DMS114 treated with DMSO at 0.1 percent for 48 hours (cell line): ENCODE measurements around the gene ATP8B4.
"Not testable (repeated sequence)": the region's sequence is repeated elsewhere in the genome, so short reads cannot be mapped to it uniquely, and the experiment has no call there.

ENCODE experiments used
- DNase-seq: peaks from one replicate; lab custom pipeline; 2025; ENCODE audit not compliant: unreplicated experiment; lab: John Stamatoyannopoulos, UW

Gene ATP8B4

DNA sequence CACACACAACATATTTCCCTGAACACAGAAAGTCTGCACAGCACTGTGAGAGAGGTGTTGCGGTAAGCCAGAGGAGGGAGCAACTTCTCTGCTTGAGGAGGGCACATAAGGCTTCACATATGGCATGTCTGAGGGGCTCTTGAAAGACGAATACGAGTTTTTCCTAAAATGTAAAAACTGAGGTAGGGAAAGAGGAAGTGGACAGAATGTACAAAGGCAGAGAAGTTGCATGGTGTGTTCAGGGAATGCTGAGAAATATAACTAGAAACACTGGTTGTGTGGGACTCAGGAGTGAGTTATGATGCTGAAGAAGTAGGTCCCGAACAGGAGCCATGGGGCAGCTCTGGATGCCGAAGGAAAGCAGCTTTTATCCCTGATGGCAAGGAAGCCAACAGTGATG, 22.8 kb upstream of the ATP8B4 start:
- DNase-seq = no peak

DNA sequence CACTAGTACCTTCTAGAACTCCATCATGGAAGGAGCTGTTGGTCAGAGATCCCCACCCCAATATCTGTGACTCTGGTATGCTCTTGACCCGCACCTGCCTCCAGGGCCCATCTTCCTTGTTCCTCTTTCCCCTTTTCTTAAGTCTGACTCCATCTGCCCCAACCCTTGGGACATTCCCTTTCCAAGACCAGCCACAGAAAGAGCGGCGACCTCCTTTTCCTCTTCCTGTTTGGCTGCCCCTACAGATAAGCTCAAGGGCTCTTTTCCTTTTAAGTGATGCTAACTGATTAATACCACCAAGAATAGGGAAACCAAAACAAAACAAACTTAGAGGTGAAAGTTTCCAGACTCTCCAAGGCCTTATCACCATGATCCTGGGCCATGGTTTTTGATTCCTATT, 21.9 kb upstream of the ATP8B4 start:
- no peak for DNase-seq

GRCh38 chr15:50140098-50140497, 21.1 kb upstream of the ATP8B4 start:
- no peak for DNase-seq

DNA sequence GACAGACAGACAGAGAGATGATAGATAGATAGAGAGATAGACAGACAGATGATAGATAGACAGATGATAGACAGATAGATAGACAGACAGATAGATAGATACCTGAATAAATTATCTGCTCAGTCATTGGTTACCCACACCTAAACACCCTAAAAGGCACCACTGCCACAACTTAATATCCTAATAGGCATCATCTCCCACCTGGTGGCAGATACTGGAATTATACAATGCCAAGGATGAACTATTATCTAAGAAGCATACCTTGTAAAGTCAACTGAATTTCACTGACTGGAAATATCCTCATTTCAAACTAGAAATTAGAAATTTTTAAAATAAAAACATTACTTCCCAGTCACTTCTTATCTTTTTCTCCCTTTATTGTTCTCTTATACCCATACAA, 19.4 kb upstream of the ATP8B4 start:
- no peak for DNase-seq

DNA sequence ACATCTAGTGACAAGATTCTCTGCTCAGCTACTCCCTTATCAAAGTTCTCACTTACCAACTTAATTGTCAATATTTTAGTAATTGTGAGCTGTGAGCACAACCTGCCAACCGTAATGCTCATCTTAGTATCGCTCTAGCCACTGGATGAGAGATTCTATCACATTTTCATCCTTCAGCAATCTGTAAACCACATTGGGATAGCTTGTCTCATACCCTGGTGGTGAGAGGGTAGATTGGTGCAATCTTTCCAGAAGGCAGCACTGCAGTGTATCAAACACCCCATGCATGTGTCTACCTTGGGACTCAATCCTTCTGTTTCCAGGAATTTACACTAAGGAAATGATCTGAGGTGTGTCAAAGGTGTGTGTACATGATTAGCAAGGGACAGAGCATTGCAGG, 18.9 kb upstream of the ATP8B4 start:
- no peak for DNase-seq

- no peak for DNase-seq
Observed at GRCh38 chr15:50137330-50137761, 18.3 kb upstream of the ATP8B4 start.

DNA sequence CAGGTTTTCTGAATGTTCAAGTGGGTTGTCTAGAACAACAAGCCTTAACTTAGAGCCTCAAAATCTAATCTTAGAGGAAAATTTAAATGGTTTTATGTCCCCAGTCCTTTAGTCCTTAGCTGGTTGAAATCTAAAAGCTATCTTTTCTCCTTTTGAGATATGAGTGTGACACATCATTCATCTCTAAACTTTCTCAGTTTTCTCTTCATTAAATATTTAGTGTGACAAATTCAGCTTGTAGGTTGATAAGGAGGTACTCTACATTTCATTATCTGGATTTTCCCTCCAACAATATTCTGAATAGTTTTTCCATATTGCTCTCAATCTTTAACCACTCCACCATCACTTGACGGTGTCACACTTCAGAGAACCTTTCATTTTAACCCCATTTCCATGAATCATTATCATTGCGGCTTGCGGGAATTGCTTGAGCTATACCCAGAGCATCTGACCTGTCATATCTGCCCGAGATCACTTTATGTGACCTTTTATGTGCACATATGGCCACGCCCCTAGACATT, 16.1 kb upstream of the ATP8B4 start:
- DNase-seq = no peak

GRCh38 chr15:50134524-50135024, 15.5 kb upstream of the ATP8B4 start:
- no peak for DNase-seq

DNA sequence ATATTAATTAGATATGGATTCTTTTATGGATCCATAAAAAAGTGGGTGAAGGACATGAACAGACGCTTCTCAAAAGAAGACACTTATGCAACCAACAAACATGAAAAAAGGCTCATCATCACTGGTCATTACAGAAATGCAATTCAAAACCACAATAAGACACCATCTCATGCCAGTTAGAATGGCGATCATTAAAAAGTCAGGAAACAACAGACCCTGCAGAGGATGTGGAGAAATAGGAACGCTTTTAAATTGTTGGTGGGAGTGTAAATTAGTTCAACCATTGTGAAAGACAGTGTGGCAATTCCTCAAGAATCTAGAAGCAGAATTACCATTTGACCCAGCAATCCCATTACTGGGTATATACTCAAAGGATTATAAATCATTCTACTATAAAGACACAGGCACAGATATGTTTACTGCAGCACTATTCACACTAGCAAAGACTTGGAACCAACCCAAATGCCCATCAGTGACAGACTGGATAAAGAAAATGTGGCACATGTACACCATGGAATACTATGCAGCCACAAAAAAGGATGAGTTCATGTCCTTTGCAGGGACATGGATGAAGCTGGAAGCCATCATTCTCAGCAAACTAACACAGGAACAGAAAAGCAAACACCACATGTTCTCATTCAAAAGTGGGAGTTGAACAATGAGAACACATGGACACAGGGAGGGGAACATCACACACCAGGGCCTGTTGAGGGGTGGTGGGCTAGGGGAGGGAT, 13.4 kb upstream of the ATP8B4 start:
- DNase-seq = not testable (repeated sequence)

DNA sequence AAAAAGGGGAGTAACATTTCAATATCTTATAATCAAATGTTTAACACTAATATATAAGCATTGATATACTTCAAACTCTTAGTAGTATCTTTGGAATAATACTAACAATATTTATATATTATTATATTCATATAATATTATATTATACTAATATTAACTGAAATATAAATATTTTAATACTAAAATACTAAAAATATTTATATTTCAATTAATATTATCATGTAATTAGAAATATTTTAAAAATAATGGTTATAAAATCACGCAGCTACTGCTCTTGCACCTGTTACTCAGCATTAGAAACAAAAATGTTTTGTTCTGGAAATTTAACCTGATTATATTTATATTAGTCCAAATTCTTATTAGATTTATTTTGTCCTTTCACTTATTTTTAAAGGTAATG, 12.6 kb upstream of the ATP8B4 start:
- no peak for DNase-seq

DNA sequence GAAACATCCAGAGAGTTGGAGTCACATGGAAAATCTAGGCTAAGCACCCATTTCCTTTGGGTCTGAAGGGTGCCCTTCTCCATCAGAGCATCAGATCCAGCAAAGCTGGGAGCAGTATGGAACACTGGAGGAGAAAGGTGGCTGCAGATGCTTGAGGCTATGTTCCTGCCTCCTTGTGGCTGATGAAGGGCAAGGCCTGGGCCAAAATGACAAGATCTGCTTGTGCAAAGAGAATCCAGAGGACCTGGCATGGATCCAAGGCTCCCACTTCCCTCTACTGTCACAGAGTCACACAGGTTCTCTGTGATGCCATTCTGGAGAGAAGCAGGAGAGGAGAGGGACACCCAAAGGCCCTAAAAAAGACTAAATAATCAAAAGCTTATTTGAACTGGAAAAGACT, 9.2 kb upstream of the ATP8B4 start:
- DNase-seq = no peak

- no peak for DNase-seq
Observed at GRCh38 chr15:50127255-50127777, 8.3 kb upstream of the ATP8B4 start.

DNA sequence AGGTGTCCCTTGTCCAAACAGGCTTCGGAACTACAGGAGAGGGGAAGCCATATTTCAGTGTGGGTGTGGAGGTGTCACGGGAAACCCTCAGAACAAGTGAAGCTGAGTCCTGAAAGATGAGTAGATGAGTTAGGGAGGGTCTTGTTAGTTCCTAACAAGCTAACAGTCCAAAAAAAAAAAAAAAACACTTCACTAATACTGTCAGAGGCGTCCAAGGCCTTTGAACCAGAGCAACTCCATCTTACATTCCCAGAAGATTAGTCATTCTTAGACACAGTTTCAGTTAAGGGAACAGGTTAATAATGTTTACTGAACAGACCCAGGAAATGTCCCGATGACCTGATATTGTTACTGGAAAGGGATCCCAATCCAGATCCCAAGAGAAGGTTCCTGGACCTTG, 7.0 kb upstream of the ATP8B4 start:
- no peak for DNase-seq

DNA sequence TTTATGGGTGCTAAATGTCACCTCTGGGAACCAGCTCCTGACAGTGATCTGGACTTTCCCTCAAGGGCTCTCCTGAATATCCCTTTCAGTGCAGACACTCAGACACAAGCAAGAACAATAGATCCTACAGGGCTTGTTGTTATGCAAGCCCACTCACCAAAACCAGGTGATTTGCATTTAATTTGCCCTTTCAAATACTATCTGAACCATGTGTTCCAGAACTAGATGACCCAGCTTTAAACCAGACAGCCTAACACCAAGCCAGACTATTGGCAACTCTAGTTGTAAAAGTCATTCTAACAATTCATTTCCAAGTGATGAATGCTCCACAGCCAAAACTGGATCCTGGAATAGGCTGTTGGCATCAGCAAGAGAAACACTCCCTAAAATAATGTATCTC, 5.6 kb upstream of the ATP8B4 start:
- DNase-seq = no peak

DNA sequence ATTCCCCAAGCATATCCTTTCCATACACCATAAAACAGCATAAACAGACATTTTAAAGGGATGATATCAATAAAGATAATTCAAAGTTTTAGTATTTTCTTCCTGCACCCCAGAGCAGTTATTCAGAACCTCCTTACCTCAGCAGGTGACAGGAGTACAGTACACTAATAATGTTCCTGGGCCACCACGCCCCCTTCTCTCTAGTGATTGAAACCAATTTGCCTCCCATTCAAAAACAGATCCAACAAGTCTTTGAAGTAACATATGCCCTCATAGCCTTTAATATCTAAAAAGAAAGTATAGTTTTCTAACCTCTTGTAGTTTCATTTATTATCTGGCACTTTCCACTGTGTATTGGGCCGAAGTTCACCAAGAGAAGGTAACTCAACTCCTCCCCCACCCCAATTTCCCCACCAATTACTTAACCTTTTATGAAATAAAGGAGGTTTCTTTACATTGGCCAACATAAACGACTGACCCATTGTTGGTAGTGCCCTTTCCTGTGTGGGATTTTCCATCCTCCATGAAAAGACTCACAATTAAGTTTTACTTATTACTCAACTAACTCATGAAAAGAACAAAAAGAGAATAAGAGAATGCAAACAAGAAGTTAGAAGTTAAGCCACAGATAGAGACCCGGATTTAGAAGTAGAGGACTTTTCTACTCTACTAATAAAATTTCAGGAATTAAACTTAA, 5.0 kb upstream of the ATP8B4 start:
- no peak for DNase-seq

DNA sequence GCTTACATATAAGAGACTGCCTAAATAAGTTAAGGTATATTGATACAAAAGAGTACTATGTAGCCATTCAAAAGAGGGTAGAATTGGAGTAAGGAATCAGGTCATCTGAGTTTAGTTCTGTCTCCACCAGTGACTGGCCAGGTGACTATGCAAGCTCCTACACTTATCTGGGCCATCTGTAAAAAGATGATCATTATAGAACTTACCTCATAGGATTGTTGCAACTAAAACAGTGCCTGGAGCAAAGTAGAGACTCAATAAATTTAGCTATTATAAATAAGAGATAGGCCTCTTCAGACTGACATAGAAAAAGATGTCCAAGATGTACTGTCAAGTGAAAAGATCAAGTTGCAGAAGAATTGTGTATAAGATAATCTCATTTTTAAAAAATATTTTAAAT, 1.7 kb upstream of the ATP8B4 start:
- DNase-seq = no peak

- no peak for DNase-seq
Observed at GRCh38 chr15:50117431-50118027, 1.5 kb downstream of the ATP8B4 start.

GRCh38 chr15:50116477-50116876, 2.6 kb downstream of the ATP8B4 start:
- no peak for DNase-seq

GRCh38 chr15:50113992-50114780, 4.8 kb downstream of the ATP8B4 start:
- DNase-seq = no peak

DNA sequence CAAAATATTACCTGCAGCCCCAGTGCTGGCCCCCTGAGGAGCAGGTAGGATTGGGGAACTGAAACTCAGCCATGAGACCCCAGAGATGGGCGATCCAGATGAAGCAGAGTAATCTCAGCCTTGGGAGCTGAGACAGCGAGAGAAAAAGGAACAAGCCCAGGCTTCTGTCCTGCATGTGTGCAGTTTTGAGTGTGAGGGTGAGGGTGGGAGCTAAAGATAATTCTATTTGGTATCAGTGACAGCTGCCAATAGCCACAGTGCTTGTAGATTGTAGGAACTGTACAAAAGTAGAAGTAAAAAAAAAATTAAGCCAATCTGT, 5.9 kb downstream of the ATP8B4 start:
- no peak for DNase-seq
